Urinary bladder (tissue), 4 donors: ENCODE measurements around the gene ARHGAP26. TPM values are rescaled to one million over a fixed set of nuclear protein-coding genes. Genes with fewer than 3 reads are reported as not detected.

Experiments used
- DNase-seq: peaks from one replicate; pipeline ENCODE4 v3.0.0-alpha.2; 2015; ENCODE audit errors: extremely low spot score
- H3K27ac ChIP-seq: one replicate; pipeline ENCODE4 v1.5.1; 2013; ENCODE audit warnings: low read depth, mild to moderate bottlenecking, moderate library complexity
- H3K36me3 ChIP-seq: one replicate; pipeline ENCODE4 v1.6.1; 2013; ENCODE audit warnings: mild to moderate bottlenecking, moderate library complexity; ENCODE audit not compliant: insufficient read depth
- H3K4me1 ChIP-seq: one replicate; pipeline ENCODE4 v1.6.1; 2013; ENCODE audit warnings: mild to moderate bottlenecking, moderate library complexity; ENCODE audit not compliant: insufficient read depth
- H3K4me3 ChIP-seq: one replicate; pipeline ENCODE4 v1.5.1; 2013; ENCODE audit warnings: low read depth, low read length
- WGBS: extraction: QIAGEN DNeasy Blood & Tissue Kit; methylation state at CpG from one replicate; pipeline ENCODE4 v1.1.7; 2013; 5-methylcytosine and 5-hydroxymethylcytosine counted together
- polyA plus RNA-seq: library from polyadenylated mRNA; stranded (reverse); fragments of 200-250 nt; gene quantifications from one replicate; pipeline ENCODE4 v1.2.3, GENCODE V29; 2013
- total RNA-seq: library from RNA; depleted of rRNA; stranded (reverse); fragments of >200 nt; gene quantifications from one replicate; pipeline ENCODE4 v1.2.3, GENCODE V29; 2014
- donor health status: healthy with polysubstance abuse.
- donor health status: healthy.

The ARHGAP26 gene
- total and polyA plus RNA-seq, 2 donors: 5.7 to 54.2 TPM

GRCh38 chr5:142886211-142886610, 116.0 kb downstream of the ARHGAP26 start:
- no peaks in the 10 kb centered on the region for H3K36me3 ChIP-seq
- 75% methylated on average over 2 of the region's 2 CpGs for WGBS
- DNase-seq: no peak
- no peak overlapping the region for H3K27ac ChIP-seq
- H3K4me1 ChIP-seq: no peaks in the 10 kb centered on the region
- no peak overlapping the region for H3K4me3 ChIP-seq

- Histone ChIP-seq H3K36me3 (no peaks in the 10 kb centered on the region), H3K4me1 (no peaks in the 10 kb centered on the region), H3K27ac (no peak overlapping the region), H3K4me3 (no peak overlapping the region)
- 69% methylated on average over 2 of the region's 2 CpGs for WGBS
- DNase-seq: no peak
Observed at GRCh38 chr5:142886956-142887355, 116.8 kb downstream of the ARHGAP26 start.

GRCh38 chr5:142888469-142889085, 118.4 kb downstream of the ARHGAP26 start:
- no peak for DNase-seq
- no peaks in the 10 kb centered on the region for H3K36me3 ChIP-seq
- no peaks in the 10 kb centered on the region for H3K4me1 ChIP-seq
- WGBS: 41% methylated on average over 9 of the region's 9 CpGs
- H3K4me3 ChIP-seq: no peak overlapping the region
- H3K27ac ChIP-seq: no peak overlapping the region

- Histone ChIP-seq H3K27ac (no peak overlapping the region), H3K4me3 (no peak overlapping the region), H3K4me1 (no peaks in the 10 kb centered on the region), H3K36me3 (no peaks in the 10 kb centered on the region)
- DNase-seq: no peak
- 93% methylated on average over 3 of the region's 3 CpGs for WGBS
Observed at GRCh38 chr5:142892021-142892420, 121.8 kb downstream of the ARHGAP26 start.

GRCh38 chr5:142894315-142894714, 124.1 kb downstream of the ARHGAP26 start:
- Histone ChIP-seq H3K4me3 (no peak overlapping the region), H3K27ac (no peak overlapping the region), H3K36me3 (no peaks in the 10 kb centered on the region), H3K4me1 (no peaks in the 10 kb centered on the region)
- WGBS: 90% methylated on average over 2 of the region's 2 CpGs
- no peak for DNase-seq

- H3K4me1 ChIP-seq: no peaks in the 10 kb centered on the region
- no peak overlapping the region for H3K4me3 ChIP-seq
- WGBS: 95% methylated on average over 1 of the region's 1 CpG
- H3K27ac ChIP-seq: no peak overlapping the region
- no peak for DNase-seq
- H3K36me3 ChIP-seq: no peaks in the 10 kb centered on the region
Observed at GRCh38 chr5:142894749-142895148, 124.6 kb downstream of the ARHGAP26 start.

- Histone ChIP-seq H3K4me1 (no peaks in the 10 kb centered on the region), H3K4me3 (no peak overlapping the region), H3K27ac (no peak overlapping the region), H3K36me3 (no peaks in the 10 kb centered on the region)
- DNase-seq: no peak
- WGBS: 91% methylated on average over 2 of the region's 2 CpGs
Observed at GRCh38 chr5:142896325-142897007, 126.3 kb downstream of the ARHGAP26 start.

GRCh38 chr5:142897328-142897727, 127.2 kb downstream of the ARHGAP26 start:
- Histone ChIP-seq H3K27ac (no peak overlapping the region), H3K4me1 (no peaks in the 10 kb centered on the region), H3K36me3 (no peaks in the 10 kb centered on the region), H3K4me3 (no peak overlapping the region)
- DNase-seq: no peak
- 83% methylated on average over 4 of the region's 4 CpGs for WGBS

- 62% methylated on average over 5 of the region's 5 CpGs for WGBS
- H3K4me1 ChIP-seq: no peaks in the 10 kb centered on the region
- no peak overlapping the region for H3K4me3 ChIP-seq
- no peaks in the 10 kb centered on the region for H3K36me3 ChIP-seq
- no peak overlapping the region for H3K27ac ChIP-seq
- no peak for DNase-seq
Observed at GRCh38 chr5:142900927-142901326, 130.8 kb downstream of the ARHGAP26 start.

- WGBS: 70% methylated on average over 3 of the region's 3 CpGs
- Histone ChIP-seq H3K4me1 (no peaks in the 10 kb centered on the region), H3K36me3 (no peaks in the 10 kb centered on the region), H3K4me3 (no peak overlapping the region), H3K27ac (no peak overlapping the region)
- no peak for DNase-seq
Observed at GRCh38 chr5:142901476-142902185, 131.5 kb downstream of the ARHGAP26 start.

- WGBS: 85% methylated on average over 10 of the region's 10 CpGs
- H3K4me3 ChIP-seq: no peak overlapping the region
- H3K27ac ChIP-seq: no peak overlapping the region
- DNase-seq: no peak
- H3K36me3 ChIP-seq: no peaks in the 10 kb centered on the region
- no peaks in the 10 kb centered on the region for H3K4me1 ChIP-seq
Observed at GRCh38 chr5:142902186-142902965, 132.2 kb downstream of the ARHGAP26 start.

GRCh38 chr5:142904416-142904815, 134.2 kb downstream of the ARHGAP26 start:
- H3K4me3 ChIP-seq: no peak overlapping the region
- no peaks in the 10 kb centered on the region for H3K4me1 ChIP-seq
- no peak for DNase-seq
- H3K27ac ChIP-seq: no peak overlapping the region
- 91% methylated on average over 4 of the region's 4 CpGs for WGBS
- no peaks in the 10 kb centered on the region for H3K36me3 ChIP-seq

- DNase-seq: no peak
- 93% methylated on average over 2 of the region's 2 CpGs for WGBS
- H3K36me3 ChIP-seq: no peaks in the 10 kb centered on the region
- no peak overlapping the region for H3K4me3 ChIP-seq
- no peak overlapping the region for H3K27ac ChIP-seq
- no peaks in the 10 kb centered on the region for H3K4me1 ChIP-seq
Observed at GRCh38 chr5:142905348-142905747, 135.2 kb downstream of the ARHGAP26 start.
